Activated CD4-positive, alpha-beta T cell treated with anti-CD3 and anti-CD28 coated beads, Interleukin-2, amount 10 ng/mL, durations not matched to agents 7 days and 5 days (primary cell): ENCODE measurements around the gene F10. TPM values are rescaled to one million over a fixed set of nuclear protein-coding genes. Genes with fewer than 3 reads are reported as not detected.
"Not testable (repeated sequence)": the region's sequence is repeated elsewhere in the genome, so short reads cannot be mapped to it uniquely, and the experiment has no call there.

ENCODE experiments used
- CTCF ChIA-PET: fragments of 350-600 bp; sonication (Branson Sonifier 250); formaldehyde crosslinking; loops from one replicate; lab custom pipeline; 2021; ENCODE audit warnings: antibody characterized with exemption; lab: Charles Lee
- POLR2A ChIA-PET: fragments of 350-600 bp; sonication (Branson Sonifier 250); formaldehyde crosslinking; loops from one replicate; lab custom pipeline; 2021; ENCODE audit warnings: antibody characterized with exemption; lab: Charles Lee
- DNase-seq: peaks from one replicate; pipeline ENCODE4 v3.0.0-alpha.2; 2020
- H3K27ac Mint-ChIP-seq: one replicate; pipeline ENCODE4 v1.8.0; 2021; ENCODE audit warnings: mild to moderate bottlenecking, moderate library complexity, mixed read lengths
- H3K27me3 Mint-ChIP-seq: one replicate; pipeline ENCODE4 v1.8.0; 2021; ENCODE audit warnings: mixed read lengths
- H3K36me3 Mint-ChIP-seq: one replicate; pipeline ENCODE4 v1.8.0; 2021; ENCODE audit warnings: low read depth, mixed read lengths
- H3K4me1 Mint-ChIP-seq: one replicate; pipeline ENCODE4 v1.8.0; 2021; ENCODE audit warnings: mixed read lengths
- H3K4me3 Mint-ChIP-seq: one replicate; pipeline ENCODE4 v1.8.0; 2021; ENCODE audit warnings: mild to moderate bottlenecking, moderate library complexity, mixed read lengths
- H3K9me3 Mint-ChIP-seq: one replicate; pipeline ENCODE4 v1.8.0; 2021; ENCODE audit warnings: mixed read lengths
- total RNA-seq, 2 experiments: library from RNA; stranded (reverse); gene quantifications; one replicate each; pipeline ENCODE4 v1.2.3, GENCODE V29; 2021

F10 gene
- total RNA-seq, 2 experiments from 2014 or later = not detected

GRCh38 chr13:113153810-113154748 is 31.5 kb downstream of the F10 start:
- H3K4me3 Mint-ChIP-seq = peak overlapping the region; percentile 62
- POLR2A ChIA-PET = no interaction called here
- CTCF ChIA-PET = no interaction called here
- H3K36me3 Mint-ChIP-seq = peaks cover 12% of the 10 kb centered on the region
- H3K9me3 Mint-ChIP-seq = peaks cover 20% of the 10 kb centered on the region
- H3K27me3 Mint-ChIP-seq = peaks cover 23% of the 10 kb centered on the region
- H3K4me1 Mint-ChIP-seq = peaks cover 22% of the 10 kb centered on the region
- peak; percentile 69 for DNase-seq
- no peak overlapping the region for H3K27ac Mint-ChIP-seq

GRCh38 chr13:113155201-113155600 is 32.6 kb downstream of the F10 start:
- H3K27me3 Mint-ChIP-seq = peaks cover 23% of the 10 kb centered on the region

GRCh38 chr13:113155982-113156655 is 33.5 kb downstream of the F10 start:
- H3K4me3 Mint-ChIP-seq = no peak overlapping the region
- ChIA-PET POLR2A (no interaction called here), CTCF (no interaction called here)
- peaks cover 12% of the 10 kb centered on the region for H3K36me3 Mint-ChIP-seq
- peaks cover 35% of the 10 kb centered on the region for H3K4me1 Mint-ChIP-seq
- H3K27me3 Mint-ChIP-seq = peaks cover 22% of the 10 kb centered on the region
- no peak for DNase-seq
- peaks cover 20% of the 10 kb centered on the region for H3K9me3 Mint-ChIP-seq
- H3K27ac Mint-ChIP-seq = no peak overlapping the region

More at GRCh38 chr13:113155201-113155600, 32.6 kb downstream of the F10 start:
- H3K9me3 Mint-ChIP-seq = peaks cover 20% of the 10 kb centered on the region
- no peak overlapping the region for H3K27ac Mint-ChIP-seq
- DNase-seq = no peak
- ChIA-PET POLR2A (no interaction called here), CTCF (no interaction called here)
- peaks cover 28% of the 10 kb centered on the region for H3K4me1 Mint-ChIP-seq
- peaks cover 12% of the 10 kb centered on the region for H3K36me3 Mint-ChIP-seq
- H3K4me3 Mint-ChIP-seq = no peak overlapping the region

- H3K27ac Mint-ChIP-seq = no peak overlapping the region
- peaks cover 17% of the 10 kb centered on the region for H3K27me3 Mint-ChIP-seq
- ChIA-PET POLR2A (no interaction called here), CTCF (interaction anchor here (0.6 kb wide), 1 partner anchor 207 kb away, joined by 3 read pairs; no protein-coding TSS in a partner anchor)
- peaks cover 34% of the 10 kb centered on the region for H3K4me1 Mint-ChIP-seq
- peaks cover 11% of the 10 kb centered on the region for H3K36me3 Mint-ChIP-seq
- peaks cover 20% of the 10 kb centered on the region for H3K9me3 Mint-ChIP-seq
- no peak for DNase-seq
- no peak overlapping the region for H3K4me3 Mint-ChIP-seq
Observed at GRCh38 chr13:113157206-113157928, 34.8 kb downstream of the F10 start.

- no peak for DNase-seq
- peaks cover 34% of the 10 kb centered on the region for H3K4me1 Mint-ChIP-seq
- no peak within 1 kb of the TSS for H3K27ac Mint-ChIP-seq
- POLR2A ChIA-PET = no interaction called here
- peaks cover 7% of the 10 kb centered on the region for H3K36me3 Mint-ChIP-seq
- CTCF ChIA-PET = interaction anchor here (0.6 kb wide), 1 partner anchor 207 kb away, joined by 3 read pairs; no protein-coding TSS in a partner anchor
- H3K27me3 Mint-ChIP-seq = peaks cover 11% of the 10 kb centered on the region
- no peak within 1 kb of the TSS for H3K4me3 Mint-ChIP-seq
- H3K9me3 Mint-ChIP-seq = peaks cover 20% of the 10 kb centered on the region
Observed at GRCh38 chr13:113157929-113158747, 35.5 kb downstream of the F10 start, which contains the start of gene PROZ. PROZ (plus strand) TSS chr13:113158648; CDS start chr13:113158661, 13 bp downstream.

GRCh38 chr13:113158946-113159345 is 36.3 kb downstream of the F10 start:
- H3K4me3 Mint-ChIP-seq = no peak overlapping the region
- ChIA-PET POLR2A (no interaction called here), CTCF (interaction anchor here (0.6 kb wide), 1 partner anchor 16 kb away, joined by 3 read pairs; no protein-coding TSS in a partner anchor)
- H3K4me1 Mint-ChIP-seq = peaks cover 34% of the 10 kb centered on the region
- H3K9me3 Mint-ChIP-seq = peaks cover 20% of the 10 kb centered on the region
- DNase-seq = no peak
- peaks cover 7% of the 10 kb centered on the region for H3K36me3 Mint-ChIP-seq
- no peak overlapping the region for H3K27ac Mint-ChIP-seq
- peaks cover 11% of the 10 kb centered on the region for H3K27me3 Mint-ChIP-seq

- Mint-ChIP-seq H3K36me3 (peaks cover 7% of the 10 kb centered on the region), H3K9me3 (peaks cover 20% of the 10 kb centered on the region), H3K4me1 (peaks cover 39% of the 10 kb centered on the region), H3K27me3 (peaks cover 11% of the 10 kb centered on the region), H3K4me3 (no peak overlapping the region), H3K27ac (no peak overlapping the region)
- POLR2A ChIA-PET = no interaction called here
- no peak for DNase-seq
- CTCF ChIA-PET = no interaction called here
Observed at GRCh38 chr13:113159701-113160100, 37.1 kb downstream of the F10 start.

GRCh38 chr13:113160983-113161382 is 38.4 kb downstream of the F10 start:
- Mint-ChIP-seq H3K27me3 (peaks cover 8% of the 10 kb centered on the region), H3K4me3 (peak overlapping the region; percentile 25), H3K36me3 (no peaks in the 10 kb centered on the region), H3K4me1 (peaks cover 45% of the 10 kb centered on the region), H3K27ac (peak overlapping the region; percentile 81), H3K9me3 (peaks cover 8% of the 10 kb centered on the region)
- ChIA-PET POLR2A (no interaction called here), CTCF (no interaction called here)
- DNase-seq = no peak

GRCh38 chr13:113161433-113161832 is 38.8 kb downstream of the F10 start:
- ChIA-PET POLR2A (no interaction called here), CTCF (no interaction called here)
- DNase-seq = no peak

GRCh38 chr13:113161975-113162374 is 39.4 kb downstream of the F10 start:
- H3K36me3 Mint-ChIP-seq, H3K4me3 Mint-ChIP-seq, POLR2A ChIA-PET, CTCF ChIA-PET, H3K9me3 Mint-ChIP-seq, H3K27me3 Mint-ChIP-seq, DNase-seq, H3K27ac Mint-ChIP-seq: not testable (repeated sequence)
- peaks cover 47% of the 10 kb centered on the region for H3K4me1 Mint-ChIP-seq

More at GRCh38 chr13:113161433-113161832, 38.8 kb downstream of the F10 start:
- H3K4me1 Mint-ChIP-seq = peaks cover 47% of the 10 kb centered on the region
- peak overlapping the region; percentile 81 for H3K27ac Mint-ChIP-seq
- peaks cover 5% of the 10 kb centered on the region for H3K9me3 Mint-ChIP-seq
- H3K36me3 Mint-ChIP-seq = no peaks in the 10 kb centered on the region
- H3K4me3 Mint-ChIP-seq = peak overlapping the region; percentile 25
- H3K27me3 Mint-ChIP-seq = peaks cover 8% of the 10 kb centered on the region

GRCh38 chr13:113162783-113163685 is 40.4 kb downstream of the F10 start:
- Mint-ChIP-seq H3K9me3 (no peaks in the 10 kb centered on the region), H3K4me3 (no peak overlapping the region), H3K36me3 (peaks cover 6% of the 10 kb centered on the region), H3K27me3 (no peaks in the 10 kb centered on the region), H3K27ac (peak overlapping the region; percentile 79), H3K4me1 (peaks cover 51% of the 10 kb centered on the region)
- DNase-seq = peak; percentile 32
- ChIA-PET POLR2A (interaction anchor here (0.6 kb wide), 1 partner anchor 18 kb away, joined by 3 read pairs; no protein-coding TSS in a partner anchor), CTCF (no interaction called here)
